ACC112 (cell line): ENCODE results near the gene PLCL1.

Experiments
- H2AFZ ChIP-seq: fragments of 200-600 bp; sonication (generic); one replicate; pipeline ENCODE4 v1.6.0; 2017; ENCODE audit warnings: antibody characterized with exemption, low read length; ENCODE audit not compliant: unreplicated experiment
- H3K27ac ChIP-seq: fragments of 200-600 bp; sonication (generic); 2 replicates; pipeline ENCODE4 v1.5.1; 2014; ENCODE audit warnings: low read depth, mild to moderate bottlenecking, antibody characterized with exemption, low read length, moderate library complexity
- H3K27me3 ChIP-seq: fragments of 200-600 bp; sonication (generic); 2 replicates; pipeline ENCODE4 v1.6.1; 2014; ENCODE audit warnings: mild to moderate bottlenecking, antibody characterized with exemption, low read length, moderate library complexity, mixed read lengths; ENCODE audit not compliant: insufficient read depth
- H3K36me3 ChIP-seq: fragments of 200-600 bp; sonication (generic); 2 replicates; pipeline ENCODE4 v1.6.1; 2016; ENCODE audit warnings: mild to moderate bottlenecking, antibody characterized with exemption, low read length, moderate library complexity, mixed read lengths; ENCODE audit not compliant: insufficient read depth
- H3K4me1 ChIP-seq: fragments of 200-600 bp; sonication (generic); one replicate; pipeline ENCODE4 v1.6.1; 2016; ENCODE audit warnings: low read length, mixed read lengths; ENCODE audit not compliant: insufficient read depth, unreplicated experiment, control insufficient read depth
- H3K4me3 ChIP-seq: fragments of 200-600 bp; sonication (generic); 2 replicates; pipeline ENCODE4 v1.5.1; 2014; ENCODE audit warnings: mild to moderate bottlenecking, low read depth, low read length
- H3K79me2 ChIP-seq: fragments of 200-600 bp; sonication (generic); one replicate; pipeline ENCODE4 v1.6.0; 2016; ENCODE audit warnings: low read length; ENCODE audit not compliant: control insufficient read depth, unreplicated experiment, insufficient read depth

PLCL1 gene

GRCh38 chr2:197969391-197969893, 165.0 kb downstream of the PLCL1 start:
- no peaks in the 10 kb centered on the region for H3K79me2 ChIP-seq
- no peak overlapping the region for H2AFZ ChIP-seq
- no peaks in the 10 kb centered on the region for H3K27me3 ChIP-seq
- peaks cover 29% of the 10 kb centered on the region for H3K4me1 ChIP-seq
- H3K4me3 ChIP-seq: no peak overlapping the region
- no peaks in the 10 kb centered on the region for H3K36me3 ChIP-seq
- peak overlapping the region; percentile 20; the same call in 1 of the 2 replicates for H3K27ac ChIP-seq

- Histone ChIP-seq H3K36me3 (no peaks in the 10 kb centered on the region), H3K4me1 (peaks cover 29% of the 10 kb centered on the region), H3K27me3 (no peaks in the 10 kb centered on the region), H3K27ac (peak overlapping the region; percentile 17), H2AFZ (no peak overlapping the region), H3K4me3 (no peak overlapping the region), H3K79me2 (no peaks in the 10 kb centered on the region)
These were observed 167.7 kb downstream of the PLCL1 start for GRCh38 chr2:197972061-197972460.

GRCh38 chr2:197972587-197972986, 168.2 kb downstream of the PLCL1 start:
- no peak overlapping the region for H3K4me3 ChIP-seq
- H3K27ac ChIP-seq: peak overlapping the region; percentile 17
- no peak overlapping the region for H2AFZ ChIP-seq
- H3K4me1 ChIP-seq: peaks cover 29% of the 10 kb centered on the region
- H3K79me2 ChIP-seq: no peaks in the 10 kb centered on the region
- no peaks in the 10 kb centered on the region for H3K36me3 ChIP-seq
- no peaks in the 10 kb centered on the region for H3K27me3 ChIP-seq

GRCh38 chr2:197973772-197974171, 169.4 kb downstream of the PLCL1 start:
- no peak overlapping the region for H3K4me3 ChIP-seq
- no peak overlapping the region for H3K27ac ChIP-seq
- H3K79me2 ChIP-seq: no peaks in the 10 kb centered on the region
- H2AFZ ChIP-seq: no peak overlapping the region
- H3K4me1 ChIP-seq: peaks cover 29% of the 10 kb centered on the region
- no peaks in the 10 kb centered on the region for H3K36me3 ChIP-seq
- no peaks in the 10 kb centered on the region for H3K27me3 ChIP-seq

GRCh38 chr2:197975931-197976519, 171.6 kb downstream of the PLCL1 start:
- Histone ChIP-seq H3K4me3 (no peak overlapping the region), H3K27me3 (no peaks in the 10 kb centered on the region), H3K27ac (no peak overlapping the region), H3K36me3 (no peaks in the 10 kb centered on the region), H2AFZ (no peak overlapping the region), H3K4me1 (peaks cover 16% of the 10 kb centered on the region), H3K79me2 (no peaks in the 10 kb centered on the region)

GRCh38 chr2:197978971-197979370, 174.6 kb downstream of the PLCL1 start:
- Histone ChIP-seq H2AFZ (no peak overlapping the region), H3K79me2 (no peaks in the 10 kb centered on the region), H3K4me3 (no peak overlapping the region), H3K27ac (no peak overlapping the region), H3K36me3 (no peaks in the 10 kb centered on the region), H3K27me3 (no peaks in the 10 kb centered on the region), H3K4me1 (no peaks in the 10 kb centered on the region)

GRCh38 chr2:197982565-197982964, 178.2 kb downstream of the PLCL1 start:
- H3K4me1 ChIP-seq: no peaks in the 10 kb centered on the region

GRCh38 chr2:197985029-197985638, 180.7 kb downstream of the PLCL1 start:
- Histone ChIP-seq H3K27me3 (no peaks in the 10 kb centered on the region), H3K4me1 (no peaks in the 10 kb centered on the region), H3K4me3 (no peak overlapping the region), H3K27ac (no peak overlapping the region), H3K79me2 (no peaks in the 10 kb centered on the region), H3K36me3 (no peaks in the 10 kb centered on the region), H2AFZ (no peak overlapping the region)

More at GRCh38 chr2:197982565-197982964, 178.2 kb downstream of the PLCL1 start:
- no peak overlapping the region for H3K4me3 ChIP-seq
- no peaks in the 10 kb centered on the region for H3K27me3 ChIP-seq
- no peak overlapping the region for H3K27ac ChIP-seq
- no peak overlapping the region for H2AFZ ChIP-seq
- H3K36me3 ChIP-seq: no peaks in the 10 kb centered on the region
- no peaks in the 10 kb centered on the region for H3K79me2 ChIP-seq

- no peak overlapping the region for H2AFZ ChIP-seq
- H3K4me1 ChIP-seq: no peaks in the 10 kb centered on the region
- H3K27ac ChIP-seq: no peak overlapping the region
- no peaks in the 10 kb centered on the region for H3K27me3 ChIP-seq
- no peaks in the 10 kb centered on the region for H3K79me2 ChIP-seq
- H3K36me3 ChIP-seq: no peaks in the 10 kb centered on the region
- H3K4me3 ChIP-seq: no peak overlapping the region
These were observed 182.6 kb downstream of the PLCL1 start for GRCh38 chr2:197986977-197987376.

- Histone ChIP-seq H3K27ac (no peak overlapping the region), H3K27me3 (no peaks in the 10 kb centered on the region), H3K4me3 (no peak overlapping the region), H3K36me3 (no peaks in the 10 kb centered on the region), H3K4me1 (no peaks in the 10 kb centered on the region), H3K79me2 (no peaks in the 10 kb centered on the region), H2AFZ (no peak overlapping the region)
These were observed 186.0 kb downstream of the PLCL1 start for GRCh38 chr2:197990356-197990755.

GRCh38 chr2:197992482-197993133, 188.2 kb downstream of the PLCL1 start:
- Histone ChIP-seq H3K4me3 (no peak overlapping the region), H2AFZ (no peak overlapping the region), H3K4me1 (no peaks in the 10 kb centered on the region), H3K27me3 (no peaks in the 10 kb centered on the region), H3K27ac (no peak overlapping the region), H3K79me2 (no peaks in the 10 kb centered on the region), H3K36me3 (no peaks in the 10 kb centered on the region)
